K562 (cell line): ENCODE data around the gene C1QTNF12. TPM values are rescaled to one million over a fixed set of nuclear protein-coding genes. Genes with fewer than 3 reads are reported as not detected.

ENCODE experiments used
- ATAC-seq: fragments of 200-7000 bp; cut with Tn5 transposase; 3 replicates; pipeline ENCODE4 v1.9.1; 2020; ENCODE audit warnings: moderate library complexity
- BruUV-seq: library from RNA; stranded (reverse); fragments of 400-500 nt; replicated peaks from 2 replicates; lab custom pipeline; 2021; lab: Mats Ljungman, UMichigan
- CTCF ChIA-PET: fragments of 300-600 bp; formaldehyde crosslinking; extraction: SDS; loops from one replicate; lab custom pipeline; 2021; ENCODE audit warnings: low intra/inter-chr PET ratio; lab: Yijun Ruan, JAX
- POLR2A ChIA-PET: fragments of 300-600, 350-650 bp; sonication (Branson Sonifier 250); formaldehyde crosslinking; extraction: SDS; loops from one replicate; lab custom pipeline; 2021; ENCODE audit warnings: antibody characterized with exemption, inconsistent platforms; lab: Yijun Ruan, JAX
- DNase-seq, 4 experiments: peaks; one replicate each; pipeline versions ENCODE4 v3.0.0 to v3.0.0-alpha.2; 2011 to 2018; ENCODE audit warnings: low spot score in 3 of 4, mixed read lengths in 3 of 4; ENCODE audit errors: extremely low read depth in 1 of 4
- FAIRE-seq: peaks from 2 replicates; lab custom pipeline; 2011; peaks lifted over from hg19 to GRCh38; lab: Jason Lieb, UNC
- H2AFZ ChIP-seq: 2 replicates; pipeline ENCODE4 v1.6.0; 2011; ENCODE audit warnings: low read depth, low read length, control low read depth, inconsistent platforms
- H3K27ac ChIP-seq: fragments of 200-600 bp; 3 replicates; pipeline ENCODE4 v1.8.0; 2011; ENCODE audit warnings: low read depth, mild to moderate bottlenecking, control low read depth, inconsistent platforms, low read length, moderate library complexity, mixed read lengths; ENCODE audit errors: extremely low read depth
- H3K27me3 ChIP-seq, 2 experiments: fragments of 300-600 bp in 1 of 2; 2 replicates in 1 of 2; 3 replicates in 1 of 2; pipeline versions ENCODE4 v1.6.0 to v1.8.0; 2011; ENCODE audit warnings: inconsistent platforms in 2 of 2, low read length in 2 of 2, mild to moderate bottlenecking in 1 of 2, mixed read lengths in 1 of 2, moderate library complexity in 1 of 2; ENCODE audit not compliant: control insufficient read depth in 2 of 2, insufficient read depth in 2 of 2
- H3K36me3 ChIP-seq: fragments of 300-600 bp; 3 replicates; pipeline ENCODE4 v1.8.0; 2011; ENCODE audit warnings: mild to moderate bottlenecking, low read length, inconsistent platforms; ENCODE audit not compliant: control insufficient read depth, insufficient read depth
- H3K4me1 ChIP-seq, 2 experiments: fragments of 200-600 bp in 1 of 2; replicated peaks in 1 of 2; 2 replicates in 1 of 2; 3 replicates in 1 of 2; pipeline versions ENCODE4 v1.5.1 to v1.8.0; 2011; ENCODE audit warnings: inconsistent platforms in 2 of 2, low read length in 2 of 2, mild to moderate bottlenecking in 1 of 2, mixed read lengths in 1 of 2, moderate library complexity in 1 of 2; ENCODE audit not compliant: control insufficient read depth in 2 of 2, insufficient read depth in 2 of 2
- H3K4me2 ChIP-seq: 2 replicates; pipeline ENCODE4 v1.6.1; 2011; ENCODE audit warnings: low read length, control low read depth, inconsistent platforms, mixed read lengths; ENCODE audit not compliant: insufficient read depth
- H3K4me3 ChIP-seq: fragments of 200-600 bp; sonication (generic), shearing (Covaris generic); 2 replicates; pipeline ENCODE4 v1.5.1; 2016; ENCODE audit warnings: control low read depth, inconsistent platforms
- H3K79me2 ChIP-seq: fragments of 200-600 bp; 3 replicates; pipeline ENCODE4 v1.8.0; 2011; ENCODE audit warnings: low read length, inconsistent platforms; ENCODE audit not compliant: control insufficient read depth, insufficient read depth
- H3K9ac ChIP-seq, 2 experiments: 2 replicates each; pipeline versions ENCODE4 v1.6.0 to v1.6.1; 2011; ENCODE audit warnings: low read depth in 2 of 2, low read length in 2 of 2, control low read depth in 1 of 2, inconsistent platforms in 1 of 2, mild to moderate bottlenecking in 1 of 2, mixed read lengths in 1 of 2; ENCODE audit not compliant: insufficient read depth in 1 of 2
- H3K9me1 ChIP-seq: one replicate; pipeline ENCODE4 v1.6.0; 2011; ENCODE audit warnings: inconsistent platforms, mild to moderate bottlenecking, low read length, moderate library complexity; ENCODE audit not compliant: control insufficient read depth, insufficient read depth
- H3K9me3 ChIP-seq: replicated peaks from 2 replicates; pipeline ENCODE4 v1.5.1; 2011; ENCODE audit warnings: low read depth, low read length, inconsistent platforms; ENCODE audit not compliant: control insufficient read depth, insufficient read depth
- H4K20me1 ChIP-seq: replicated peaks from 2 replicates; pipeline ENCODE4 v1.6.1; 2011; ENCODE audit warnings: low read length, inconsistent platforms, mixed read lengths; ENCODE audit not compliant: control insufficient read depth, insufficient read depth
- CREM ChIP-seq: IDR thresholded peaks from 2 replicates; pipeline ENCODE4 v1.6.1; 2014; ENCODE audit warnings: antibody characterized with exemption, low read depth
- EGR1 ChIP-seq: fragments of 450-650 bp; conservative IDR thresholded peaks from 2 replicates; pipeline ENCODE4 v1.6.1; 2017; ENCODE audit warnings: mild to moderate bottlenecking
- JUND ChIP-seq, 2 experiments: IDR thresholded peaks; 2 replicates in 1 of 2; 3 replicates in 1 of 2; pipeline ENCODE4 v1.6.1; 2011; ENCODE audit warnings: borderline replicate concordance in 2 of 2, low read depth in 2 of 2, low read length in 2 of 2, improper control_type of control experiment in 1 of 2, missing biosample characterization in 1 of 2, missing genetic modification characterization in 1 of 2, missing genetic modification reagents in 1 of 2
- KLF13 ChIP-seq: fragments of 450-650 bp; IDR thresholded peaks from 2 replicates; pipeline ENCODE4 v1.6.1; 2016; ENCODE audit warnings: missing genetic modification characterization, low read depth, mild to moderate bottlenecking, missing compliant biosample characterization, moderate library complexity, borderline replicate concordance
- MNT ChIP-seq, 2 experiments: fragments of 450-650 bp; conservative IDR thresholded peaks; 2 replicates each; pipeline ENCODE4 v1.6.1; 2017; ENCODE audit warnings: mild to moderate bottlenecking in 2 of 2, moderate library complexity in 2 of 2
- POLR2A ChIP-seq: fragments of 450-650 bp; conservative IDR thresholded peaks from 2 replicates; pipeline ENCODE4 v1.6.1; 2016
- RBM22 ChIP-seq: fragments of 200-400 bp; formaldehyde crosslinking; IDR thresholded peaks from 2 replicates; pipeline ENCODE4 v1.6.1; 2018; ENCODE audit warnings: low read length, low read depth; ENCODE audit not compliant: poor library complexity, severe bottlenecking
- SIN3A ChIP-seq, 2 experiments: fragments of 150-350 bp in 1 of 2; IDR thresholded peaks; 2 replicates each; pipeline ENCODE4 v1.6.1; 2011 to 2016; ENCODE audit warnings: borderline replicate concordance in 2 of 2, low read depth in 2 of 2, low read length in 2 of 2, mild to moderate bottlenecking in 2 of 2, moderate library complexity in 2 of 2; ENCODE audit not compliant: control insufficient read depth in 1 of 2
- SP1 ChIP-seq: sonication (generic); formaldehyde crosslinking; IDR thresholded peaks from 2 replicates; pipeline ENCODE4 v1.8.1; 2022; ENCODE audit warnings: mild to moderate bottlenecking, missing genetic modification reagents
- TEAD1 ChIP-seq, 2 experiments: fragments of 450-650 bp in 1 of 2; sonication (generic) in 1 of 2; formaldehyde crosslinking; IDR thresholded peaks; 2 replicates each; pipeline versions ENCODE4 v1.4.0 to v1.8.0; 2020 to 2022; ENCODE audit warnings: mild to moderate bottlenecking in 2 of 2, missing genetic modification reagents in 1 of 2
- YY1 ChIP-seq, 3 experiments: IDR thresholded peaks; 2 replicates each; pipeline ENCODE4 v1.6.1; 2011; ENCODE audit warnings: low read length in 2 of 3, mild to moderate bottlenecking in 2 of 3, moderate library complexity in 2 of 3, borderline replicate concordance in 1 of 3, control low read depth in 1 of 3, low read depth in 1 of 3; ENCODE audit not compliant: insufficient read depth in 3 of 3, insufficient replicate concordance in 2 of 3, control insufficient read depth in 1 of 3, insufficient read length in 1 of 3; ENCODE audit errors: extremely low read depth in 1 of 3
- ZNF12 ChIP-seq: sonication (generic); formaldehyde crosslinking; IDR thresholded peaks from 2 replicates; pipeline ENCODE4 v1.4.0; 2020; ENCODE audit warnings: mild to moderate bottlenecking, missing genetic modification reagents
- ZNF41 ChIP-seq: fragments of 250-450 bp; sonication (Bioruptor Pico); conservative IDR thresholded peaks from 2 replicates; pipeline ENCODE4 v1.4.0; 2020; ENCODE audit warnings: mild to moderate bottlenecking
- WGBS: fragments of 100-300 bp; shearing (Covaris generic); methylation state at CpG from one replicate; pipeline ENCODE4 v1.1.6; 2016; ENCODE audit warnings: low coverage, mixed read lengths; ENCODE audit not compliant: insufficient coverage; ENCODE audit errors: missing lambda C conversion rate; 5-methylcytosine and 5-hydroxymethylcytosine counted together
- in situ Hi-C: fragments of 300-500 bp; cut with MboI; formaldehyde crosslinking; loops from 4 replicates; pipeline ENCODE4 v1.15.0; 2018; ENCODE audit warnings: inconsistent platforms, mixed read lengths
- intact Hi-C: fragments of 100-400 bp; cut with micrococcal nuclease; formaldehyde crosslinking; loops from 2 replicates; pipeline ENCODE4 v1.14.2; 2022
- polyA plus RNA-seq, 8 experiments: library from polyadenylated mRNA; depleted of rRNA in 4 of 8; stranded (reverse) in 5 of 8; unstranded in 3 of 8; fragments of >200 nt; fragmentation: Nextera tagmentation in 2 of 8; fragmentation: Illumina TruSeq in 1 of 8; extraction: Ambion mirVana in 2 of 8; extraction: Trizol in 1 of 8; gene quantifications; 2 replicates each; pipeline versions ENCODE4 v1.2.1 to v1.2.3, GENCODE V29; 2011 to 2014; ENCODE audit warnings: inconsistent platforms in 1 of 8, missing spikeins in 1 of 8
- total RNA-seq, 7 experiments: library from RNA; depleted of rRNA in 6 of 7; stranded (reverse); fragments of >200 nt in 6 of 7; fragmentation: Illumina TruSeq in 2 of 7; extraction: Trizol in 2 of 7; gene quantifications; 2 replicates each; pipeline versions ENCODE4 v1.2.1 to v1.2.3, GENCODE V29; 2011 to 2021; ENCODE audit warnings: low replicate concordance in 1 of 7
- TF ChIP-seq, protein P1 (sequence below): fragments of 450-650 bp; IDR thresholded peaks from one replicate; pipeline ENCODE4 v1.6.1; 2018; ENCODE audit warnings: mild to moderate bottlenecking, moderate library complexity; ENCODE audit not compliant: partially characterized antibody

Gene C1QTNF12
- total and polyA plus RNA-seq, 9 of the 15 experiments (the other 6 are each of a cell fraction or from before 2014, with no cell fraction given), result 0.11 to 4.3 (median 0.93) TPM; not detected in 3

GRCh38 chr1:1293263-1294249 is 47.0 kb upstream of the C1QTNF12 start:
- H3K4me3 ChIP-seq, result peak overlapping the region; percentile 51
- intact Hi-C loops (loop anchor here (2.0 to 10.0 kb wide), 2 partner anchors 177 to 309 kb away; partner anchors contain the start of genes C1orf159 and PERM1), in situ Hi-C loops (no loop called here)
- POLR2A ChIA-PET, result interaction anchor here (0.6 to 1.2 kb wide), 2 partner anchors 11 to 25 kb away, joined by 3 read pairs; no protein-coding TSS in a partner anchor
- FAIRE-seq (peak; percentile 35), DNase-seq (peak; percentile 90 to 99 (median 98)), ATAC-seq (peak; percentile 92)
- peak overlapping the region in 1 of 2 experiments; percentile 84; a peak in 3 of 4 replicates for H3K9ac ChIP-seq
- BruUV-seq, result no TSS peak
- peaks cover 5 to 71% of the 10 kb centered on the region in 2 experiments; a peak in 3 of 5 replicates for H3K4me1 ChIP-seq
- H4K20me1 ChIP-seq, result peaks cover 16% of the 10 kb centered on the region; the same call in 1 of the 2 replicates
- H3K36me3 ChIP-seq, result peaks cover 17% of the 10 kb centered on the region; the same call in 1 of the 3 replicates
- H2AFZ ChIP-seq, result peak overlapping the region; percentile 67; the same call in 1 of the 2 replicates
- H3K4me2 ChIP-seq, result peak overlapping the region; percentile 81
- peaks cover 0 to 3% of the 10 kb centered on the region in 2 experiments; a peak in 1 of 5 replicates for H3K27me3 ChIP-seq
- peak overlapping the region; percentile 54; the same call in 2 of the 3 replicates for H3K27ac ChIP-seq
- no peaks in the 10 kb centered on the region for H3K79me2 ChIP-seq
- WGBS, result 22% methylated on average over 64 of the region's 94 CpGs
- CTCF ChIA-PET, result no interaction called here
- peaks cover 8% of the 10 kb centered on the region for H3K9me1 ChIP-seq
- no peaks in the 10 kb centered on the region for H3K9me3 ChIP-seq
- TF ChIP-seq JUND (IDR thresholded peaks at IDR 0.05; ENCODE audit: borderline replicate concordance, low read depth, low read length) (no peak), JUND (tag; IDR thresholded peaks at IDR 0.05; ENCODE audit: borderline replicate concordance, low read depth, low read length) (no peak), TEAD1 (CRISPR knock-in tag; IDR thresholded peaks at IDR 0.05) (no peak), RBM22 (no peak), SP1 (CRISPR knock-in tag) (peak; percentile 95), EGR1 (0 out of 2 replicates have a peak, but pooled peaks have one; percentile 27), CREM (peak; percentile 6; the same call in 1 of the 2 replicates), POLR2A (no peak), MNT (conservative IDR thresholded peaks at IDR 0.05) (peak in 1 of 2 experiments; percentile 72; a peak in 2 of 4 replicates), ZNF41 (CRISPR knock-in tag) (no peak), YY1 (IDR thresholded peaks at IDR 0.05; ENCODE audit: borderline replicate concordance in 1 of 3, control insufficient read depth in 1 of 3, extremely low read depth in 1 of 3, insufficient read depth in 3 of 3, insufficient read length in 1 of 3, insufficient replicate concordance in 2 of 3, low read depth in 1 of 3, low read length in 2 of 3) (peak in 2 of 3 experiments; percentile 79), ZNF12 (CRISPR knock-in tag) (0 out of 2 replicates have a peak, but pooled peaks have one; percentile 13), KLF13 (tag) (0 out of 2 replicates have a peak, but pooled peaks have one; percentile 22), SIN3A (IDR thresholded peaks at IDR 0.05; ENCODE audit: borderline replicate concordance in 2 of 2, control insufficient read depth in 1 of 2, low read depth in 2 of 2, low read length in 2 of 2) (0 out of 4 replicates have a peak, but pooled peaks of 1 of the 2 experiments have one; percentile 34)
- TF ChIP-seq, protein P1, sequence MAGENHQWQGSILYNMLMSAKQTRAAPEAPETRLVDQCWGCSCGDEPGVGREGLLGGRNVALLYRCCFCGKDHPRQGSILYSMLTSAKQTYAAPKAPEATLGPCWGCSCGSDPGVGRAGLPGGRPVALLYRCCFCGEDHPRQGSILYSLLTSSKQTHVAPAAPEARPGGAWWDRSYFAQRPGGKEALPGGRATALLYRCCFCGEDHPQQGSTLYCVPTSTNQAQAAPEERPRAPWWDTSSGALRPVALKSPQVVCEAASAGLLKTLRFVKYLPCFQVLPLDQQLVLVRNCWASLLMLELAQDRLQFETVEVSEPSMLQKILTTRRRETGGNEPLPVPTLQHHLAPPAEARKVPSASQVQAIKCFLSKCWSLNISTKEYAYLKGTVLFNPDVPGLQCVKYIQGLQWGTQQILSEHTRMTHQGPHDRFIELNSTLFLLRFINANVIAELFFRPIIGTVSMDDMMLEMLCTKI, result no peak
